Measurements from ENCODE around the gene KCTD8.

The KCTD8 gene

DNA sequence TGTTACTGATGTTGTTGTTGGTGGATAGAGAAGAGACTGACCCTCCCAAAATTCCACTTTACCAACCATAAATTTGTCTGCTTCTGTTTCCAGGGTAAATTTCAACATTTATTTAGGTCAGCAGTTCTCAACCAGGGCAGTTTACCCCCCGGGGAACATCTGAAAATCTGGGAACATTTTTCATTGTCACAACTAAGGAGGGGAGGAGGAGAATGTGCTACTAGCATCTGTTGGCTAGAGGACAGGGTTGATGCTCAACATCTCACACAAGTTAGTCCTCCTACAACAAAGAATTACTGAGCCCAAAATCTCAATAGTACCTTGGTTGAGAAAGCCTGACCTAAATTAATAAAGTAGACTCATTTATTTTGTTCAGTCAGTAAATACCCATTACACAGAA, 25.7 kb downstream of the KCTD8 start:
- no peak overlapping the region for H3K4me3 ChIP-seq (ENCODE audit: low read depth, low read length)
- in situ Hi-C loops (cut with HindIII; ENCODE audit: low sequenced_read_pairs), result no loop called here
- TF ChIP-seq, protein P1, sequence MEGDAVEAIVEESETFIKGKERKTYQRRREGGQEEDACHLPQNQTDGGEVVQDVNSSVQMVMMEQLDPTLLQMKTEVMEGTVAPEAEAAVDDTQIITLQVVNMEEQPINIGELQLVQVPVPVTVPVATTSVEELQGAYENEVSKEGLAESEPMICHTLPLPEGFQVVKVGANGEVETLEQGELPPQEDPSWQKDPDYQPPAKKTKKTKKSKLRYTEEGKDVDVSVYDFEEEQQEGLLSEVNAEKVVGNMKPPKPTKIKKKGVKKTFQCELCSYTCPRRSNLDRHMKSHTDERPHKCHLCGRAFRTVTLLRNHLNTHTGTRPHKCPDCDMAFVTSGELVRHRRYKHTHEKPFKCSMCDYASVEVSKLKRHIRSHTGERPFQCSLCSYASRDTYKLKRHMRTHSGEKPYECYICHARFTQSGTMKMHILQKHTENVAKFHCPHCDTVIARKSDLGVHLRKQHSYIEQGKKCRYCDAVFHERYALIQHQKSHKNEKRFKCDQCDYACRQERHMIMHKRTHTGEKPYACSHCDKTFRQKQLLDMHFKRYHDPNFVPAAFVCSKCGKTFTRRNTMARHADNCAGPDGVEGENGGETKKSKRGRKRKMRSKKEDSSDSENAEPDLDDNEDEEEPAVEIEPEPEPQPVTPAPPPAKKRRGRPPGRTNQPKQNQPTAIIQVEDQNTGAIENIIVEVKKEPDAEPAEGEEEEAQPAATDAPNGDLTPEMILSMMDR (IDR thresholded peaks at IDR 0.05; ENCODE audit: low read depth, low read length), result no peak
- no peak for DNase-seq (ENCODE audit: low read depth, low spot score)

DNA sequence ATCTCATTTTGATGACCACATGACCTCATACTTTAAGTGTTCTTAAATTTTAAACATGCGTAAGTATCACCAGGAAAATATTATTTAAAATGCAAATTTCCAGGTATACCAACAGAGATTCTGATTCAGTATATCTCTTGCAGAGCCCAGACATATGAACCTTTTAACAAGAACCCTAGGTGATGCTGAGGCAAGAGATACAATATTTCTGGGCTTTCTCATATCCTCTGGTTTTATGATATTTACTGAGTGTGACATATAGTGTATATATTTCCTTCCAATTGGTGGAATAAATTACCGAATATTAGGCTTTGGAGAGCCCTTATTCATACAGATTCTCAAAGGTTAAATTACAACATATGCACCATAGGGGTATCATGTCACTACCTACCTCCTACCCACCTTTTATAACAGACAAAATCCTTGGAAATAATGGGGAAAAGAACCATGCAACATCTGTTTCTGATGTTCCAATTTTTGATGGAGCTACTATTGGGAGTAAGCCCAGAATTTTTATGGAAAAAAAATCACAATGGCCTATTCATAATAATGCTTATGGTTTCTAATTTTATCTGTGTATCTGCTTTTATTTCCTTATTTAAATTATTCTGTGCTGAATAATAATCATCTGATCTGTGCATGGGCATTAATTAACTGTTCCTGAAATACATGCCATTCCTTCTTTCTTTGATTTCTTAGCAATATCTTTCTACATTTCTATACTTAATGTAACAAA, 27.1 kb downstream of the KCTD8 start:
- in situ Hi-C loops (cut with HindIII; ENCODE audit: low sequenced_read_pairs), result no loop called here
- TF ChIP-seq, protein P1 (IDR thresholded peaks at IDR 0.05; ENCODE audit: low read depth, low read length), result no peak
- no peak for DNase-seq (ENCODE audit: low read depth, low spot score)
- no peak overlapping the region for H3K4me3 ChIP-seq (ENCODE audit: low read depth, low read length)

DNA sequence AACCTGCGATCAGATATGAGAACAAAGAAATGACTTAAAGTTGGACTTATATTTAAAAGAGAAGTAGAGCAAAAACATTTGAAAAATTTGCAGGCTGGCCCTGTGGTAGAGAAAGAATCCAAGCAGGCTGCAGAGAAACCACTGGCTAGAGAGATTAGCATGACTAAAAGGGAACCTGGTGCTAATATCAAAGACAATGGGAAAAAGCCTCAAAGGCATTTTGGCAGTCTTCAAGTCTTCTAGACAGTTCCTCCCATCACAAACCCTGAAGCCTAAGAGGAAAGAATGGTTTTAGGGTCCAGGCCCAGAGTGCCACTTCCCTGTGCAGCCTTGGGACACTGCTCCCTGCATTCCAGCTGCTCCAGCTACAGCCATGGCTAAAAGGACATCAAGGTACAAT, 33.4 kb downstream of the KCTD8 start:
- in situ Hi-C loops (cut with HindIII; ENCODE audit: low sequenced_read_pairs), result no loop called here
- H3K4me3 ChIP-seq (ENCODE audit: low read depth, low read length), result no peak overlapping the region
- no peak for DNase-seq (ENCODE audit: low read depth, low spot score)
- TF ChIP-seq, protein P1 (IDR thresholded peaks at IDR 0.05; ENCODE audit: low read depth, low read length), result no peak

DNA sequence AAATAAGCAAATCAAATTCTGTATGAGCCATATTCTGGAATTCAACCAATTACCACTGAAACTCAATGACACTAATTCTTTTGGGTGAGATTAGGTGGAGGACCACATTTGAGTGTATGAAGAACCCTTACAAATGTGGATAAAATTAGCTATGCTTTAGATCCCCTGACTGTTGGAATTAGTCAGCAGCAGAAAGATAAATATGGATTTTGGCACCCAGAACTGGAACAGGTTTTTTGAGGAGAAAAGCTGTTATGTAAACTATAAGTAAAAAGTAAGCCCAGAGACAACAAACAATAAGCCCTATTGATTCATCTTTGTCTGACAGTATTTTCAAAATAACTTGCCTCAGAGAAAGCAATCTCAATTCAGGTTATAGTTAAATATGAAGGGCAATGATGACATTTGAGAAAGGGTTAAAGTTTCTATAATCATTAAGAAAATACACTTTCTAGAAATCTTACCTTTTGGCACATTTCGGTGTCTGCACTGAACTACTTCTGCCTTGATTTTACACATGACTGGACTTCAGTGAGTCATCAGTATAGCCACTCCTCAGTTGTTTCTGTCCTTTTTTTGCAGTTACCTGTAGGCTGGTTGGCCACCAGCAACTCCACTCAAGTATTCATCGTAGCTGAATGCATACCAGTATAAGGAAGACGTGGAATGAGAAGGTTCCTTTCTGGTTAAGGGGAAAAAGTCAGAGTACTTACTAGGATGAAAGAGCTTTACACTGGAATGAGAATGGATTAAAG, 80.0 kb downstream of the KCTD8 start:
- in situ Hi-C loops (cut with HindIII; ENCODE audit: low sequenced_read_pairs), result no loop called here
- TF ChIP-seq, protein P1 (IDR thresholded peaks at IDR 0.05; ENCODE audit: low read depth, low read length), result no peak

DNA sequence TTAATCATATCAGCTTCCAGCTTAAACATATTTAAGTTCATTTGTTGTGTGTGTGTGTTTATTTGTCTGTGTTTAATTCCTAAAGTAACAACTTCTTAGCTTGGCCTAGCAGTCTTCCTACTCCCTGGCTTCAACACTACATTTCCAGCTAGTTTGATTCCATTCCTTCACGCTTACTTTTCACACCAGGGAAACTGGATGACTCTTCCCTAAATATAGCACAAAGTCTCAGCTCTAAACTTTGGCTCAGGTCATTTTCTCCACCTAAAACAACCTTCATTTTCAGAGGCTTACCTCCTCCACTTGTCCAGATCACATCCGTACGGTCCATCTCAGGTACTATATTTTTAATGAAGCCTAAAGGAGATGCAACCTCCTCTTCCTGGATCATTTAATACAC, 94.4 kb downstream of the KCTD8 start:
- DNase-seq (ENCODE audit: low read depth, low spot score), result no peak
- in situ Hi-C loops (cut with HindIII; ENCODE audit: low sequenced_read_pairs), result no loop called here
- TF ChIP-seq, protein P1 (IDR thresholded peaks at IDR 0.05; ENCODE audit: low read depth, low read length), result no peak
- no peak overlapping the region for H3K4me3 ChIP-seq (ENCODE audit: low read depth, low read length)

More for the DNA sequence above, 80.0 kb downstream of the KCTD8 start:
- H3K4me3 ChIP-seq (ENCODE audit: low read depth, low read length), result no peak overlapping the region
- no peak for DNase-seq (ENCODE audit: low read depth, low spot score)

DNA sequence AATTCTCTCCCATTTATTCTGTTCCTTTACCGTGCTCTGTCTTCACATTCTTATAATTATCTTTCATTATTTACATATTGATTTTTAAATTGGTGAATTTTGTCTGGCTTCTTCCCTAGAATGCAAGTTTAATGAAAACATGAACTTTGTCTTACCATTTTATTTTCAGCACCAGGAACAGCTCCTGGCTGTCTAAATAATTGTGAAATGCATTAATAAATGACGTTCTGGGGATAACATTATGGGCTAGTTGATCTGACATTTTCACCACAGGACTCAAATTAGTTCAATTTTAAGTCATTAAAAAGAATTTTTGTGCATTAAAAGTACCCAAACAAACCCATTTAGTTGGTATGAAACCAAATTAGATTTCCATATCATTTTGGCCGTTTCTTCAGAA, 97.5 kb downstream of the KCTD8 start:
- no peak for DNase-seq (ENCODE audit: low read depth, low spot score)
- in situ Hi-C loops (cut with HindIII; ENCODE audit: low sequenced_read_pairs), result no loop called here
- TF ChIP-seq, protein P1 (IDR thresholded peaks at IDR 0.05; ENCODE audit: low read depth, low read length), result no peak
- no peak overlapping the region for H3K4me3 ChIP-seq (ENCODE audit: low read depth, low read length)
